Astrocyte (in vitro differentiated cells and primary cell): Measurements from ENCODE around the gene LAMTOR5.

Experiments used
- CTCF ChIP-seq: IDR thresholded peaks from 2 replicates; pipeline ENCODE4 v1.5.1; 2011; ENCODE audit warnings: low read depth, mild to moderate bottlenecking, inconsistent platforms, low read length, moderate library complexity; ENCODE audit not compliant: insufficient read depth
- EZH2 ChIP-seq: IDR thresholded peaks from 2 replicates; pipeline ENCODE4 v1.6.1; 2012; ENCODE audit warnings: mild to moderate bottlenecking, low read length, inconsistent platforms; ENCODE audit not compliant: insufficient read depth

GRCh38 chr1:110453829-110454228, 46.3 kb upstream of the LAMTOR5 start:
- TF ChIP-seq CTCF (no peak), EZH2 (no peak)
